GM21526 (cell line): ENCODE results near the gene FXR1.
"Not testable (repeated sequence)": the region's sequence is repeated elsewhere in the genome, so short reads cannot be mapped to it uniquely, and the experiment has no call there.

ENCODE experiments used
- ATAC-seq: cut with Tn5 transposase; IDR thresholded peaks from one replicate; pipeline ENCODE4 v1.9.1; 2021; ENCODE audit warnings: moderate library complexity; ENCODE audit not compliant: unreplicated experiment, low FRiP score

The FXR1 gene

GRCh38 chr3:181003469-181003868 lies 91.0 kb downstream of the FXR1 start:
- ATAC-seq = not testable (repeated sequence)

- ATAC-seq = no peak
These were observed 94.1 kb downstream of the FXR1 start for GRCh38 chr3:181006541-181006940.

GRCh38 chr3:181007262-181007661 lies 94.8 kb downstream of the FXR1 start:
- no peak for ATAC-seq

GRCh38 chr3:181008796-181009195 lies 96.3 kb downstream of the FXR1 start:
- no peak for ATAC-seq

GRCh38 chr3:181009225-181009624 lies 96.8 kb downstream of the FXR1 start:
- no peak for ATAC-seq

- ATAC-seq = no peak
These were observed 105.2 kb downstream of the FXR1 start for GRCh38 chr3:181017690-181018089.

GRCh38 chr3:181025204-181025603 lies 112.7 kb downstream of the FXR1 start:
- ATAC-seq = no peak

- ATAC-seq = no peak
These were observed 118.5 kb downstream of the FXR1 start for GRCh38 chr3:181030948-181031347.
